ENCODE data around the gene SPRR2G.

Gene SPRR2G

GRCh38 chr1:153178922-153179321 is 28.2 kb upstream of the SPRR2G start:
- TF ChIP-seq CTCF (IDR thresholded peaks at IDR 0.05; ENCODE audit: insufficient read depth, low read depth, low read length, missing control alignments) = no peak
- no peak for DNase-seq (ENCODE audit: low read depth)
- no peak overlapping the region for H3K4me3 ChIP-seq (ENCODE audit: low read depth, low read length)

GRCh38 chr1:153174624-153175023 is 23.9 kb upstream of the SPRR2G start:
- no peak for TF ChIP-seq CTCF (IDR thresholded peaks at IDR 0.05; ENCODE audit: insufficient read depth, low read depth, low read length, missing control alignments)
- DNase-seq (ENCODE audit: low read depth) = no peak
- H3K4me3 ChIP-seq (ENCODE audit: low read depth, low read length) = no peak overlapping the region

- no peak for TF ChIP-seq CTCF (IDR thresholded peaks at IDR 0.05; ENCODE audit: insufficient read depth, low read depth, low read length, missing control alignments)
- H3K4me3 ChIP-seq (ENCODE audit: low read depth, low read length) = no peak overlapping the region
- DNase-seq (ENCODE audit: low read depth) = no peak
Measured at GRCh38 chr1:153168686-153169085, 18.0 kb upstream of the SPRR2G start.

- no peak overlapping the region for H3K4me3 ChIP-seq (ENCODE audit: low read depth, low read length)
- no peak for DNase-seq (ENCODE audit: low read depth)
- TF ChIP-seq CTCF (IDR thresholded peaks at IDR 0.05; ENCODE audit: insufficient read depth, low read depth, low read length, missing control alignments) = no peak
Measured at GRCh38 chr1:153155541-153155940, 4.9 kb upstream of the SPRR2G start.

GRCh38 chr1:153152481-153152880 is 1.8 kb upstream of the SPRR2G start:
- TF ChIP-seq CTCF (IDR thresholded peaks at IDR 0.05; ENCODE audit: insufficient read depth, low read depth, low read length, missing control alignments) = no peak
- DNase-seq (ENCODE audit: low read depth) = no peak

GRCh38 chr1:153141377-153141776 is 9.3 kb downstream of the SPRR2G start:
- no peak for DNase-seq (ENCODE audit: low read depth)
- no peak overlapping the region for H3K4me3 ChIP-seq (ENCODE audit: low read depth, low read length)
- no peak for TF ChIP-seq CTCF (IDR thresholded peaks at IDR 0.05; ENCODE audit: insufficient read depth, low read depth, low read length, missing control alignments)

More at GRCh38 chr1:153152481-153152880, 1.8 kb upstream of the SPRR2G start:
- H3K4me3 ChIP-seq (ENCODE audit: low read depth, low read length) = no peak overlapping the region

GRCh38 chr1:153140484-153140883 is 10.2 kb downstream of the SPRR2G start:
- H3K4me3 ChIP-seq (ENCODE audit: low read depth, low read length) = no peak overlapping the region
- TF ChIP-seq CTCF (IDR thresholded peaks at IDR 0.05; ENCODE audit: insufficient read depth, low read depth, low read length, missing control alignments) = no peak
- no peak for DNase-seq (ENCODE audit: low read depth)

All from GM12865 (cell line).